ENCODE data around the gene RNASE12. TPM values are rescaled to one million over a fixed set of nuclear protein-coding genes. Genes with fewer than 3 reads are reported as not detected.

RNASE12 gene
- total and polyA plus RNA-seq, 9 of the 15 experiments (the other 6 are each of a cell fraction or from before 2014, with no cell fraction given): 0.24 TPM; not detected in 8

DNA sequence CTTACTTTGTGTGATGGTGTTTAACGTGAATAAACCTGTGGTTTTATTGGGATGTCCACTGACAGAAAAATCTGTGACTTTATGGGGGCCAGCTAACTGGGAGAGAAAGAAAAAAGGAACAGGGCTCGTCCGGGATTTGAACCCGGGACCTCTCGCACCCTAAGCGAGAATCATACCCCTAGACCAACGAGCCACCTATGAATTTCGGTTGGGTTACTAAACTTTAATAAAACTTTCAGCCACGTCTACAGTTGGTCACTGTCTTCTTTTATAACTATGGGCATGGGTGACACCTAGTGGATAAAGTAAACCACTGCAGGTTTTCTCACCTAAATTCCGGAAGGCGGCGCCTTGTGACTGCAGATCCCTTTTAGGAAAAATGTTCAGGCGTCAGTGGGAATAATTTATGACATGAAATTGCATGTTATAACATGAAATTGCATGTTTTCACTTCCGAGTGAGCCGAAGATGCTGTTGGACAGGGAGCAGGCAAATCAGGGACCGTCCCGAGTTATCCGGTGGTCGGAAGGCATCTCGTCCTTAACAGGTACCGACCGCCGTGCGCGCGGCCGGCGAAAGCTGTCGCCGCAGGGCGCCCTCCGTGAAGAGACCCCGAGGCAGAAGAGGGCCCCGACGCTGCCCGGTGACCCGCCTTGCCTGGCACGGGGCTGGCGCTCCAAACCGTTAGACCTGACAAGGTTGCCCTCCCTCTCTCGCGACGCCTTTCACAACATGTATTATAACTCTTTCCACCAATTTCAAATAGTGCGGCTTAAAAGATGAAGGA lies 18.2 kb upstream of the RNASE12 start:
- H3K4me3 ChIP-seq: peak overlapping the region; percentile 80
- BruUV-seq (replicated peaks): no TSS peak
- H3K4me1 ChIP-seq (replicated peaks in 1 of 2; ENCODE audit: control insufficient read depth in 2 of 2, insufficient read depth in 2 of 2, low read length in 2 of 2): peaks cover 0 to 14% of the 10 kb centered on the region in 2 experiments; a peak in 2 of 5 replicates
- H3K79me2 ChIP-seq (ENCODE audit: control insufficient read depth, insufficient read depth, low read length): no peaks in the 10 kb centered on the region
- intact Hi-C loops (cut with micrococcal nuclease): loop anchor here (1.0 to 5.0 kb wide), 5 partner anchors 62 to 347 kb away; partner anchors contain the start of gene APEX1
- H3K27ac ChIP-seq (ENCODE audit: extremely low read depth, low read depth, low read length): peak overlapping the region; percentile 64
- DNase-seq (ENCODE audit: extremely low read depth in 1 of 4, low spot score in 3 of 4) (peak; percentile 59 to 86 (median 65)), FAIRE-seq (peak; percentile 86), ATAC-seq (peak; percentile 12)
- H3K27me3 ChIP-seq (ENCODE audit: control insufficient read depth in 2 of 2, insufficient read depth in 2 of 2, low read length in 2 of 2): no peaks in the 10 kb centered on the region
- in situ Hi-C loops (cut with MboI): loop anchor here (5.0 to 10.0 kb wide), 3 partner anchors 83 to 282 kb away; partner anchors contain the start of gene TEP1
- H3K9me3 ChIP-seq (replicated peaks; ENCODE audit: control insufficient read depth, insufficient read depth, low read depth, low read length): no peaks in the 10 kb centered on the region
- H3K9ac ChIP-seq (ENCODE audit: insufficient read depth in 1 of 2, low read depth in 2 of 2, low read length in 2 of 2): peak overlapping the region; percentile 74 to 93
- peak overlapping the region; percentile 89 for H3K4me2 ChIP-seq (ENCODE audit: insufficient read depth, low read length)
- H4K20me1 ChIP-seq (replicated peaks; ENCODE audit: control insufficient read depth, insufficient read depth, low read length): no peaks in the 10 kb centered on the region
- WGBS (ENCODE audit: insufficient coverage, low coverage, missing lambda C conversion rate): under 1% methylated on average over 38 of the region's 44 CpGs
- no peaks in the 10 kb centered on the region for H3K36me3 ChIP-seq (ENCODE audit: control insufficient read depth, insufficient read depth, low read length)
- POLR2A ChIA-PET: no interaction called here
- H3K9me1 ChIP-seq (ENCODE audit: control insufficient read depth, insufficient read depth, low read length): no peaks in the 10 kb centered on the region
- CTCF ChIA-PET (ENCODE audit: low intra/inter-chr PET ratio): interaction anchor here (0.6 to 3.4 kb wide), 11 partner anchors 22 to 480 kb away, joined by 3 to 49 read pairs (median 5); no protein-coding TSS in a partner anchor
- H2AFZ ChIP-seq (ENCODE audit: low read depth, low read length): peak overlapping the region; percentile 94
- TF ChIP-seq XRCC5 (IDR thresholded peaks at IDR 0.05; ENCODE audit: low read depth, low read length) (0 out of 2 replicates have a peak, but pooled peaks have one; percentile 67), POLR3G (IDR thresholded peaks at IDR 0.05; ENCODE audit: extremely low read depth, insufficient read length, insufficient replicate concordance) (peak; percentile 28), ATF1 (CRISPR knock-in tag; IDR thresholded peaks at IDR 0.05) (no peak), ATF1 (tag; IDR thresholded peaks at IDR 0.05) (peak; percentile 43), NRF1 (conservative IDR thresholded peaks at IDR 0.05 in 1 of 2, IDR thresholded peaks at IDR 0.05 in 1 of 2) (peak in 1 of 2 experiments; percentile 24; a peak in 1 of 4 replicates), BRD9 (IDR thresholded peaks at IDR 0.05; ENCODE audit: low read depth, partially characterized antibody) (peak; percentile 79), ZBTB8A (IDR thresholded peaks at IDR 0.05; ENCODE audit: partially characterized antibody) (peak; percentile 68), STAG1 (CRISPR knock-in tag; IDR thresholded peaks at IDR 0.05; ENCODE audit: borderline replicate concordance) (peak; percentile 89)
- TF ChIP-seq, protein P1, sequence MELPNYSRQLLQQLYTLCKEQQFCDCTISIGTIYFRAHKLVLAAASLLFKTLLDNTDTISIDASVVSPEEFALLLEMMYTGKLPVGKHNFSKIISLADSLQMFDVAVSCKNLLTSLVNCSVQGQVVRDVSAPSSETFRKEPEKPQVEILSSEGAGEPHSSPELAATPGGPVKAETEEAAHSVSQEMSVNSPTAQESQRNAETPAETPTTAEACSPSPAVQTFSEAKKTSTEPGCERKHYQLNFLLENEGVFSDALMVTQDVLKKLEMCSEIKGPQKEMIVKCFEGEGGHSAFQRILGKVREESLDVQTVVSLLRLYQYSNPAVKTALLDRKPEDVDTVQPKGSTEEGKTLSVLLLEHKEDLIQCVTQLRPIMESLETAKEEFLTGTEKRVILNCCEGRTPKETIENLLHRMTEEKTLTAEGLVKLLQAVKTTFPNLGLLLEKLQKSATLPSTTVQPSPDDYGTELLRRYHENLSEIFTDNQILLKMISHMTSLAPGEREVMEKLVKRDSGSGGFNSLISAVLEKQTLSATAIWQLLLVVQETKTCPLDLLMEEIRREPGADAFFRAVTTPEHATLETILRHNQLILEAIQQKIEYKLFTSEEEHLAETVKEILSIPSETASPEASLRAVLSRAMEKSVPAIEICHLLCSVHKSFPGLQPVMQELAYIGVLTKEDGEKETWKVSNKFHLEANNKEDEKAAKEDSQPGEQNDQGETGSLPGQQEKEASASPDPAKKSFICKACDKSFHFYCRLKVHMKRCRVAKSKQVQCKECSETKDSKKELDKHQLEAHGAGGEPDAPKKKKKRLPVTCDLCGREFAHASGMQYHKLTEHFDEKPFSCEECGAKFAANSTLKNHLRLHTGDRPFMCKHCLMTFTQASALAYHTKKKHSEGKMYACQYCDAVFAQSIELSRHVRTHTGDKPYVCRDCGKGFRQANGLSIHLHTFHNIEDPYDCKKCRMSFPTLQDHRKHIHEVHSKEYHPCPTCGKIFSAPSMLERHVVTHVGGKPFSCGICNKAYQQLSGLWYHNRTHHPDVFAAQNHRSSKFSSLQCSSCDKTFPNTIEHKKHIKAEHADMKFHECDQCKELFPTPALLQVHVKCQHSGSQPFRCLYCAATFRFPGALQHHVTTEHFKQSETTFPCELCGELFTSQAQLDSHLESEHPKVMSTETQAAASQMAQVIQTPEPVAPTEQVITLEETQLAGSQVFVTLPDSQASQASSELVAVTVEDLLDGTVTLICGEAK (IDR thresholded peaks at IDR 0.05): peak; percentile 74
- TF ChIP-seq, protein P1 (CRISPR knock-in tag; IDR thresholded peaks at IDR 0.05): no peak

Measured in K562 (cell line).